ENCODE measurements around the gene DLG2.
"Not testable (repeated sequence)": the region's sequence is repeated elsewhere in the genome, so short reads cannot be mapped to it uniquely, and the experiment has no call there.

Gene DLG2

GRCh38 chr11:85606237-85606636, 20.9 kb downstream of the DLG2 start:
- not testable (repeated sequence) for H3K4me3 ChIP-seq (ENCODE audit: low read length in 2 of 2); H3K4me1 ChIP-seq (ENCODE audit: control insufficient read depth in 2 of 2, insufficient read depth in 2 of 2, low read length in 2 of 2); H3K9me3 ChIP-seq (ENCODE audit: control insufficient read depth in 2 of 2, low read length in 2 of 2); H3K27me3 ChIP-seq (ENCODE audit: control insufficient read depth in 2 of 2, insufficient read depth in 2 of 2, low read length in 2 of 2); H3K9ac ChIP-seq (ENCODE audit: low read depth in 1 of 2, low read length in 2 of 2); H3K27ac ChIP-seq (ENCODE audit: low read depth in 2 of 2, low read length in 2 of 2); H3K36me3 ChIP-seq (ENCODE audit: control insufficient read depth in 2 of 2, insufficient read depth in 2 of 2, low read length in 2 of 2)

- Histone ChIP-seq H3K36me3 (ENCODE audit: control insufficient read depth in 2 of 2, insufficient read depth in 2 of 2, low read length in 2 of 2) (no peaks in the 10 kb centered on the region), H3K4me1 (ENCODE audit: control insufficient read depth in 2 of 2, insufficient read depth in 2 of 2, low read length in 2 of 2) (no peaks in the 10 kb centered on the region), H3K9me3 (ENCODE audit: control insufficient read depth in 2 of 2, low read length in 2 of 2) (no peaks in the 10 kb centered on the region), H3K4me3 (ENCODE audit: low read length in 2 of 2) (no peak overlapping the region), H3K27ac (ENCODE audit: low read depth in 2 of 2, low read length in 2 of 2) (no peak overlapping the region), H3K27me3 (ENCODE audit: control insufficient read depth in 2 of 2, insufficient read depth in 2 of 2, low read length in 2 of 2) (no peaks in the 10 kb centered on the region), H3K9ac (ENCODE audit: low read depth in 1 of 2, low read length in 2 of 2) (no peak overlapping the region)
Measured at GRCh38 chr11:85603220-85603619, 23.9 kb downstream of the DLG2 start.

DNA sequence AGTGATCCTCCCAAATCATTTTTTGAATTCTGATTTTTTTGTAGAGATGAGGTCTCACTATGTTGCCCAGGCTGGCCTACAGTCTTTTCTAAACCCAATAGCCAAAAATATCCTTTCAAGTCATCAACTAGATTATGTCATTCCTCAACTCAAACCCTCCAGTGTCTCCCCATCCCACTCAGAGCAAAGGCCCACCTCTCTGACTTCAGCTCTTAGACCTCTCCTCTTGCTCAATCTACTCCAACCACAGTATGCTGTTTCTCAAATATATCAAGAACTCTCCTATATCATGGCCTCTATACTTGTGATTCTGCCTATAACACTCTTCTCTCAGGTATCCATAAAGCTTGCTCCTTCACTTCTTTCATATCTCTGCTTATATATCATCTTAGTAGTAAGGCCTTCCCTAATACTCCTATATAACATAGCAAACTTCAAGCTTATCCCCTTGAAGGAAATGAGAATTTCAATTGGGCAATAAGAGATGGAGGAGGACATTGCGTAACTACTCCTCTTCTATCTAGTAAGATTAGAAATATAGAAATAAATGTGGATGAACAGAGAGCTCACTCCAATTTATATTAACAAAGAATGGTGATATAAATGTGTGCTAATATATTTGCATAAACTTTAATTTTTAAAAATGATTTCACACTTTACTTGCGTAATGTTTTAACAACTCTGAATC, 24.5 kb downstream of the DLG2 start:
- Histone ChIP-seq H3K27ac (ENCODE audit: low read depth in 2 of 2, low read length in 2 of 2) (no peak overlapping the region), H3K36me3 (ENCODE audit: control insufficient read depth in 2 of 2, insufficient read depth in 2 of 2, low read length in 2 of 2) (no peaks in the 10 kb centered on the region), H3K4me1 (ENCODE audit: control insufficient read depth in 2 of 2, insufficient read depth in 2 of 2, low read length in 2 of 2) (no peaks in the 10 kb centered on the region), H3K9ac (ENCODE audit: low read depth in 1 of 2, low read length in 2 of 2) (no peak overlapping the region), H3K9me3 (ENCODE audit: control insufficient read depth in 2 of 2, low read length in 2 of 2) (no peaks in the 10 kb centered on the region), H3K27me3 (ENCODE audit: control insufficient read depth in 2 of 2, insufficient read depth in 2 of 2, low read length in 2 of 2) (no peaks in the 10 kb centered on the region), H3K4me3 (ENCODE audit: low read length in 2 of 2) (no peak overlapping the region)

- H3K4me3 ChIP-seq (ENCODE audit: low read length in 2 of 2), result no peak overlapping the region
- no peak overlapping the region for H3K9ac ChIP-seq (ENCODE audit: low read depth in 1 of 2, low read length in 2 of 2)
- H3K27ac ChIP-seq (ENCODE audit: low read depth in 2 of 2, low read length in 2 of 2), result no peak overlapping the region
- no peaks in the 10 kb centered on the region for H3K4me1 ChIP-seq (ENCODE audit: control insufficient read depth in 2 of 2, insufficient read depth in 2 of 2, low read length in 2 of 2)
- H3K36me3 ChIP-seq (ENCODE audit: control insufficient read depth in 2 of 2, insufficient read depth in 2 of 2, low read length in 2 of 2), result no peaks in the 10 kb centered on the region
- H3K9me3 ChIP-seq (ENCODE audit: control insufficient read depth in 2 of 2, low read length in 2 of 2), result no peaks in the 10 kb centered on the region
- H3K27me3 ChIP-seq (ENCODE audit: control insufficient read depth in 2 of 2, insufficient read depth in 2 of 2, low read length in 2 of 2), result no peaks in the 10 kb centered on the region
Measured at GRCh38 chr11:85599083-85599482, 28.1 kb downstream of the DLG2 start.

- Histone ChIP-seq H3K27ac (ENCODE audit: low read depth in 2 of 2, low read length in 2 of 2) (no peak overlapping the region), H3K4me3 (ENCODE audit: low read length in 2 of 2) (no peak overlapping the region), H3K27me3 (ENCODE audit: control insufficient read depth in 2 of 2, insufficient read depth in 2 of 2, low read length in 2 of 2) (no peaks in the 10 kb centered on the region), H3K4me1 (ENCODE audit: control insufficient read depth in 2 of 2, insufficient read depth in 2 of 2, low read length in 2 of 2) (no peaks in the 10 kb centered on the region), H3K36me3 (ENCODE audit: control insufficient read depth in 2 of 2, insufficient read depth in 2 of 2, low read length in 2 of 2) (no peaks in the 10 kb centered on the region), H3K9ac (ENCODE audit: low read depth in 1 of 2, low read length in 2 of 2) (no peak overlapping the region), H3K9me3 (ENCODE audit: control insufficient read depth in 2 of 2, low read length in 2 of 2) (no peaks in the 10 kb centered on the region)
Measured at GRCh38 chr11:85596886-85597285, 30.3 kb downstream of the DLG2 start.

DNA sequence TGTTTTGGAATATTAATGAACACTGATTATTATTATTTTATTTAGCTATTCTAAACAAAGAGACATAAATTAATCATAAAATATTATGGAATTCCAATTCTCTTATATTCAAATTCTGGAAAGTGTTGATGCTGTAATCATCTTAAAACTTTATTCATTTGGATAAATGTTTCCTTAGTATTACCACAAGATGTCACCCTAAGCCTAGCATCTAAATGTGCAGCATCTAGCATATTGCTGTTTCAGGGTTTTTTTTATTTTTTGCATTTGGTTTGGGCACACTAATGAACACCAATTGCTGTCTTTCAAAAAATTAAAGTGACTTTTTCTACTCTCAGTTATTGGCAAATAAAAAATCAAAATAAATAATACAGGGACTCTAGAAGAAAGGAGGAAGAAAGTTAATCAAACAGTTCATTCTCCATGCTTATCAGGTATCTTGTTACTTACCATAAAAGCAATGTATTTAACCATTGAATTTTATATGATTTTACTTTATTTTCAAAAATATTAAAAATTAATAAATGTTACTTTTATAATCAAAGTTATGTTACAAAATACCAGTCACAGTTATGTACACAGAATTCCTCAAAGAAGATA, 31.8 kb downstream of the DLG2 start:
- Histone ChIP-seq H3K9me3 (ENCODE audit: control insufficient read depth in 2 of 2, low read length in 2 of 2) (no peaks in the 10 kb centered on the region), H3K4me1 (ENCODE audit: control insufficient read depth in 2 of 2, insufficient read depth in 2 of 2, low read length in 2 of 2) (no peaks in the 10 kb centered on the region), H3K27me3 (ENCODE audit: control insufficient read depth in 2 of 2, insufficient read depth in 2 of 2, low read length in 2 of 2) (no peaks in the 10 kb centered on the region), H3K36me3 (ENCODE audit: control insufficient read depth in 2 of 2, insufficient read depth in 2 of 2, low read length in 2 of 2) (no peaks in the 10 kb centered on the region), H3K27ac (ENCODE audit: low read depth in 2 of 2, low read length in 2 of 2) (no peak overlapping the region), H3K9ac (ENCODE audit: low read depth in 1 of 2, low read length in 2 of 2) (no peak overlapping the region), H3K4me3 (ENCODE audit: low read length in 2 of 2) (no peak overlapping the region)

DNA sequence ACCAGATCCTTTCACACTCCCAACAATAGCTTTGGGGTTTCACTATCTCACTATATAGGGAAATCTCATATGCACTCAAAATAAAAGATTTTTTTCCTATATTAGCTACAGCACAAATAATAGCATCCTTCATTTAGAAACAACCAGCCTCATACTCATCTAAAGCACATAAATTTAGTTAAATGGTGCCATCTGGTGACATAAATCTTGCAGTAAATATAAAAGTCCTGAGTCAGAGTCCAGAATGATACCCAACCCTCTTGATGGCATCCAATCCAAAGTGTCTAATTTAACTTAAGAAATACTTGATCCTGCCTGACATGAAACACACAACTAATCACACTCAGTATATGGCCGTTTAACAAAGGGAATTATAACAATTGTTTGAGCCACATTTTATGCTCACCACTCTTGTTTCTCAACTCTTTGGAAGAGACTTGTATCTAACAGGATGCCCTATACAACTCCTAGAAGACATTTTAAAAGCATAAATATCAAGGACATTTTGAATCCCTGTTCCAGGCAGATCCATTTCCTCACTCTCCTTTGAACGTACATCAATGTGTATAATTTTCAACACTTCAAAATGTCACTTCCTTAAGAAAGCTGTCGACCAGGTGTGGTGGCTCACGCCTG, 36.2 kb downstream of the DLG2 start:
- Histone ChIP-seq H3K36me3 (ENCODE audit: control insufficient read depth in 2 of 2, insufficient read depth in 2 of 2, low read length in 2 of 2) (no peaks in the 10 kb centered on the region), H3K27ac (ENCODE audit: low read depth in 2 of 2, low read length in 2 of 2) (no peak overlapping the region), H3K4me3 (ENCODE audit: low read length in 2 of 2) (no peak overlapping the region), H3K4me1 (ENCODE audit: control insufficient read depth in 2 of 2, insufficient read depth in 2 of 2, low read length in 2 of 2) (no peaks in the 10 kb centered on the region), H3K9me3 (ENCODE audit: control insufficient read depth in 2 of 2, low read length in 2 of 2) (no peaks in the 10 kb centered on the region), H3K27me3 (ENCODE audit: control insufficient read depth in 2 of 2, insufficient read depth in 2 of 2, low read length in 2 of 2) (no peaks in the 10 kb centered on the region), H3K9ac (ENCODE audit: low read depth in 1 of 2, low read length in 2 of 2) (no peak overlapping the region)

GRCh38 chr11:85589373-85589772, 37.8 kb downstream of the DLG2 start:
- no peaks in the 10 kb centered on the region for H3K4me1 ChIP-seq (ENCODE audit: control insufficient read depth in 2 of 2, insufficient read depth in 2 of 2, low read length in 2 of 2)
- H3K4me3 ChIP-seq (ENCODE audit: low read length in 2 of 2), result no peak overlapping the region
- no peaks in the 10 kb centered on the region for H3K9me3 ChIP-seq (ENCODE audit: control insufficient read depth in 2 of 2, low read length in 2 of 2)
- no peak overlapping the region for H3K27ac ChIP-seq (ENCODE audit: low read depth in 2 of 2, low read length in 2 of 2)
- H3K9ac ChIP-seq (ENCODE audit: low read depth in 1 of 2, low read length in 2 of 2), result no peak overlapping the region
- H3K27me3 ChIP-seq (ENCODE audit: control insufficient read depth in 2 of 2, insufficient read depth in 2 of 2, low read length in 2 of 2), result no peaks in the 10 kb centered on the region
- H3K36me3 ChIP-seq (ENCODE audit: control insufficient read depth in 2 of 2, insufficient read depth in 2 of 2, low read length in 2 of 2), result no peaks in the 10 kb centered on the region

DNA sequence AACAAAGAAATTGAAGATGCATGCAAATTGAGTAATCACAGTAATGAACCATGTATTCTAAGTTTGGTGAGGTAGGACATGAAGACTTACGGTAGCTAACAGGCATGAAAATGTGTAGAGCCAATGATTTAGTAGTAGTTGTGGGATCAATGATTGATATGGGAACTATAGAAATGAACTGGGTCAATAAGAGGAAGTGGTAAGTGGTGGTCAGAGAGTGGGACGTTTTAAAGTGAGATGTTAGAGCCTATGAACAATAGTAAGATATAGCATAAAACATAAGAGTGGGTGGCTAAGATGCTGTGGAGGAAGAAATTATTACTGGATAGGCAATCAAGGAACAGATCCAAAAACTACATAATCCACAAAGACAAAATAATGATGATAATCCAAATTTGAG, 45.0 kb downstream of the DLG2 start:
- Histone ChIP-seq H3K36me3 (ENCODE audit: control insufficient read depth in 2 of 2, insufficient read depth in 2 of 2, low read length in 2 of 2) (no peaks in the 10 kb centered on the region), H3K9me3 (ENCODE audit: control insufficient read depth in 2 of 2, low read length in 2 of 2) (no peaks in the 10 kb centered on the region), H3K27ac (ENCODE audit: low read depth in 2 of 2, low read length in 2 of 2) (no peak overlapping the region), H3K4me3 (ENCODE audit: low read length in 2 of 2) (no peak overlapping the region), H3K4me1 (ENCODE audit: control insufficient read depth in 2 of 2, insufficient read depth in 2 of 2, low read length in 2 of 2) (no peaks in the 10 kb centered on the region), H3K9ac (ENCODE audit: low read depth in 1 of 2, low read length in 2 of 2) (no peak overlapping the region), H3K27me3 (ENCODE audit: control insufficient read depth in 2 of 2, insufficient read depth in 2 of 2, low read length in 2 of 2) (no peaks in the 10 kb centered on the region)

DNA sequence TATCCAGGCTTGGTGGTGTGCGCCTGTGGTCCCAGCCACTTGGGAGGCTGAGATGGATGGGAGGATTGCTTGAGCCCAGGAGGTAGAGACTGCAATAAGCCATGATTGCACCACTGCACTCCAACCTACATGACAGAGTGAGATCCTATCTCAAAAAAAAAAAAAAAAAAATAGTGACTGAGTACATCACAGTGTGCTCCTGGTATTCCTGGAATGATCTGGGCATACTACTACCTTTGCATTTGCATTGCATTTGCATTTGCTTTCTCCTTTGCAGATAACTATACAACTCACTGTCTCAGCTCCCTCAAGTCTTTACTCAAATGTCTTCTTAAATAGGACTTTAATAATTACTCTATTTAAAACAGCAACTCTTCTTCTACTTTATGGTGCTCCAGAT, 51.8 kb downstream of the DLG2 start:
- no peak overlapping the region for H3K4me3 ChIP-seq (ENCODE audit: low read length in 2 of 2)
- no peaks in the 10 kb centered on the region for H3K36me3 ChIP-seq (ENCODE audit: control insufficient read depth in 2 of 2, insufficient read depth in 2 of 2, low read length in 2 of 2)
- no peaks in the 10 kb centered on the region for H3K9me3 ChIP-seq (ENCODE audit: control insufficient read depth in 2 of 2, low read length in 2 of 2)
- no peak overlapping the region for H3K27ac ChIP-seq (ENCODE audit: low read depth in 2 of 2, low read length in 2 of 2)
- H3K27me3 ChIP-seq (ENCODE audit: control insufficient read depth in 2 of 2, insufficient read depth in 2 of 2, low read length in 2 of 2), result no peaks in the 10 kb centered on the region
- no peaks in the 10 kb centered on the region for H3K4me1 ChIP-seq (ENCODE audit: control insufficient read depth in 2 of 2, insufficient read depth in 2 of 2, low read length in 2 of 2)
- no peak overlapping the region for H3K9ac ChIP-seq (ENCODE audit: low read depth in 1 of 2, low read length in 2 of 2)

All from mucosa of rectum (tissue), 2 donors.